Loucy (cell line): ENCODE measurements around the gene LMTK3.

Experiments used
- H2AFZ ChIP-seq: fragments of 200-600 bp; sonication (generic); 2 replicates; pipeline ENCODE4 v1.6.0; 2016; ENCODE audit warnings: antibody characterized with exemption, mild to moderate bottlenecking, low read length, moderate library complexity
- H3F3A ChIP-seq: fragments of 200-600 bp; 2 replicates; pipeline ENCODE4 v1.6.0; 2016; ENCODE audit warnings: antibody characterized with exemption, low read depth, mild to moderate bottlenecking
- H3K27me3 ChIP-seq: fragments of 200-600 bp; sonication (generic); 2 replicates; pipeline ENCODE4 v1.6.1; 2014; ENCODE audit warnings: low read length, mild to moderate bottlenecking; ENCODE audit not compliant: insufficient read depth, poor library complexity, severe bottlenecking
- H3K36me3 ChIP-seq: fragments of 200-600 bp; sonication (generic); 2 replicates; pipeline ENCODE4 v1.6.1; 2016; ENCODE audit warnings: low read length; ENCODE audit not compliant: insufficient read depth
- H3K4me1 ChIP-seq: fragments of 200-600 bp; sonication (generic); 2 replicates; pipeline ENCODE4 v1.5.1; 2014; ENCODE audit warnings: low read length, mild to moderate bottlenecking; ENCODE audit not compliant: insufficient read depth, poor library complexity, severe bottlenecking
- H3K4me2 ChIP-seq: fragments of 200-600 bp; sonication (generic); 2 replicates; pipeline ENCODE4 v1.6.0; 2014; ENCODE audit warnings: antibody characterized with exemption, low read length, low read depth, mild to moderate bottlenecking; ENCODE audit not compliant: poor library complexity, severe bottlenecking
- H3K4me3 ChIP-seq: fragments of 200-600 bp; sonication (generic); 2 replicates; pipeline ENCODE4 v1.5.1; 2014; ENCODE audit warnings: low read length, mild to moderate bottlenecking, mixed read lengths; ENCODE audit not compliant: poor library complexity, severe bottlenecking
- H3K79me2 ChIP-seq: fragments of 200-600 bp; sonication (generic); 2 replicates; pipeline ENCODE4 v1.6.1; 2014; ENCODE audit warnings: low read length; ENCODE audit not compliant: insufficient read depth
- H3K9ac ChIP-seq: fragments of 200-600 bp; sonication (generic); 2 replicates; pipeline ENCODE4 v1.6.0; 2014; ENCODE audit warnings: mild to moderate bottlenecking, low read depth, low read length, moderate library complexity; ENCODE audit not compliant: poor library complexity, severe bottlenecking
- H3K9me2 ChIP-seq: fragments of 200-600 bp; sonication (generic); replicated peaks from 2 replicates; pipeline ENCODE4 v1.6.1; 2016; ENCODE audit warnings: low read depth, low read length, mixed read lengths
- H3K9me3 ChIP-seq: fragments of 200-600 bp; sonication (generic); 2 replicates; pipeline ENCODE4 v1.6.1; 2014; ENCODE audit warnings: mild to moderate bottlenecking, antibody characterized with exemption, low read length, low read depth; ENCODE audit not compliant: insufficient read depth
- H4K20me1 ChIP-seq: fragments of 200-600 bp; sonication (generic); 2 replicates; pipeline ENCODE4 v1.6.0; 2014; ENCODE audit warnings: antibody characterized with exemption, low read length, mild to moderate bottlenecking; ENCODE audit not compliant: insufficient read depth, poor library complexity, severe bottlenecking
- EZH2phosphoT487 ChIP-seq: fragments of 200-600 bp; IDR thresholded peaks from 2 replicates; pipeline ENCODE4 v1.6.1; 2018; ENCODE audit warnings: antibody characterized with exemption, mild to moderate bottlenecking, moderate library complexity, borderline replicate concordance
- TF ChIP-seq, protein P1 (sequence below): fragments of 200-600 bp; sonication (generic); conservative IDR thresholded peaks from 2 replicates; pipeline ENCODE4 v1.5.1; 2014; ENCODE audit warnings: mild to moderate bottlenecking, antibody characterized with exemption, low read length

The LMTK3 gene

DNA sequence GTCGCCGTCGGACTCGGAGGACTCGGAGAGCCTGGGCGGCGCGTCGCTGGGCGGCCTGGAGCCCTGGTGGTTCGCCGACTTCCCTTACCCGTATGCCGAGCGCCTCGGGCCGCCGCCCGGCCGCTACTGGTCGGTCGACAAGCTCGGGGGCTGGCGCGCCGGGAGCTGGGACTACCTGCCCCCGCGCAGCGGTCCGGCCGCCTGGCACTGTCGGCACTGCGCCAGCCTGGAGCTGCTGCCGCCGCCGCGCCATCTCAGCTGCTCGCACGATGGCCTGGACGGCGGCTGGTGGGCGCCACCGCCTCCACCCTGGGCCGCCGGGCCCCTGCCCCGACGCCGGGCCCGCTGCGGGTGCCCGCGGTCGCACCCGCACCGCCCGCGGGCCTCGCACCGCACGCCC, 68.4 kb downstream of the LMTK3 start:
- H3K4me2 ChIP-seq = no peak overlapping the region
- H3F3A ChIP-seq = no peaks in the 10 kb centered on the region
- H3K36me3 ChIP-seq = no peaks in the 10 kb centered on the region
- no peak overlapping the region for H2AFZ ChIP-seq
- H3K27me3 ChIP-seq = no peaks in the 10 kb centered on the region
- H3K4me3 ChIP-seq = no peak overlapping the region
- no peak for TF ChIP-seq EZH2phosphoT487
- TF ChIP-seq, protein P1, sequence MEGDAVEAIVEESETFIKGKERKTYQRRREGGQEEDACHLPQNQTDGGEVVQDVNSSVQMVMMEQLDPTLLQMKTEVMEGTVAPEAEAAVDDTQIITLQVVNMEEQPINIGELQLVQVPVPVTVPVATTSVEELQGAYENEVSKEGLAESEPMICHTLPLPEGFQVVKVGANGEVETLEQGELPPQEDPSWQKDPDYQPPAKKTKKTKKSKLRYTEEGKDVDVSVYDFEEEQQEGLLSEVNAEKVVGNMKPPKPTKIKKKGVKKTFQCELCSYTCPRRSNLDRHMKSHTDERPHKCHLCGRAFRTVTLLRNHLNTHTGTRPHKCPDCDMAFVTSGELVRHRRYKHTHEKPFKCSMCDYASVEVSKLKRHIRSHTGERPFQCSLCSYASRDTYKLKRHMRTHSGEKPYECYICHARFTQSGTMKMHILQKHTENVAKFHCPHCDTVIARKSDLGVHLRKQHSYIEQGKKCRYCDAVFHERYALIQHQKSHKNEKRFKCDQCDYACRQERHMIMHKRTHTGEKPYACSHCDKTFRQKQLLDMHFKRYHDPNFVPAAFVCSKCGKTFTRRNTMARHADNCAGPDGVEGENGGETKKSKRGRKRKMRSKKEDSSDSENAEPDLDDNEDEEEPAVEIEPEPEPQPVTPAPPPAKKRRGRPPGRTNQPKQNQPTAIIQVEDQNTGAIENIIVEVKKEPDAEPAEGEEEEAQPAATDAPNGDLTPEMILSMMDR = no peak
- no peak overlapping the region for H3K9ac ChIP-seq
- no peaks in the 10 kb centered on the region for H3K9me3 ChIP-seq
- no peaks in the 10 kb centered on the region for H3K9me2 ChIP-seq
- H3K4me1 ChIP-seq = peaks cover 11% of the 10 kb centered on the region
- peaks cover 7% of the 10 kb centered on the region for H4K20me1 ChIP-seq
- peaks cover 23% of the 10 kb centered on the region for H3K79me2 ChIP-seq

DNA sequence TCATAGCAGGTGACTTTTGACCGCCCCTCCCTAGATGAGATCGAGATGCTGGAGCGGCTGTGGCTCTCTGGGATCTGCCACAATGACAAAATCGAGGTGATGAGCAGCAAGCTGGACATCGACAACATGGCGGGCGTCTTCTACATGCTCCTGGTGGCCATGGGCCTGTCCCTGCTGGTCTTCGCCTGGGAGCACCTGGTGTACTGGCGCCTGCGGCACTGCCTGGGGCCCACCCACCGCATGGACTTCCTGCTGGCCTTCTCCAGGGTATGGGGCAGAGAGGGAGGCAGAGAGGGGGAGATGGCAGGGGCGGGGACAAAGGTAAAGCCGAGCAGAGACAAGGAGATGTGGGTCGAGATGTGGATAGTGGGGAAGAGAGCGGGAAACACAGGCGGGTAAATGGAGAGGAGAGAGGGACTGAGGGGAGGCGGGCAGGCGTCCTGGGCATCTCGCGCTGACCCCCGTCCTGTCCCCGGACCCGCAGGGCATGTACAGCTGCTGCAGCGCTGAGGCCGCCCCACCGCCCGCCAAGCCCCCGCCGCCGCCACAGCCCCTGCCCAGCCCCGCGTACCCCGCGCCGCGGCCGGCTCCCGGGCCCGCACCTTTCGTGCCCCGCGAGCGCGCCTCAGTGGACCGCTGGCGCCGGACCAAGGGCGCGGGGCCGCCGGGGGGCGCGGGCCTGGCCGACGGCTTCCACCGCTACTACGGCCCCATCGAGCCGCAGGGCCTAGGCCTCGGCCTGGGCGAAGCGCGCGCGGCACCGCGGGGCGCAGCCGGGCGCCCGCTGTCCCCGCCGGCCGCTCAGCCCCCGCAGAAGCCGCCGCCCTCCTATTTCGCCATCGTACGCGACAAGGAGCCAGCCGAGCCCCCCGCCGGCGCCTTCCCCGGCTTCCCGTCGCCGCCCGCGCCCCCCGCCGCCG, 69.3 kb downstream of the LMTK3 start:
- Histone ChIP-seq H2AFZ (no peak overlapping the region), H3F3A (no peaks in the 10 kb centered on the region), H3K4me3 (no peak overlapping the region), H3K27me3 (no peaks in the 10 kb centered on the region), H4K20me1 (peaks cover 7% of the 10 kb centered on the region), H3K9me3 (no peaks in the 10 kb centered on the region), H3K36me3 (no peaks in the 10 kb centered on the region), H3K9me2 (no peaks in the 10 kb centered on the region), H3K9ac (no peak overlapping the region), H3K79me2 (peaks cover 14% of the 10 kb centered on the region), H3K4me2 (no peak overlapping the region), H3K4me1 (peaks cover 11% of the 10 kb centered on the region)
- TF ChIP-seq EZH2phosphoT487 = no peak
- TF ChIP-seq, protein P1 = no peak

DNA sequence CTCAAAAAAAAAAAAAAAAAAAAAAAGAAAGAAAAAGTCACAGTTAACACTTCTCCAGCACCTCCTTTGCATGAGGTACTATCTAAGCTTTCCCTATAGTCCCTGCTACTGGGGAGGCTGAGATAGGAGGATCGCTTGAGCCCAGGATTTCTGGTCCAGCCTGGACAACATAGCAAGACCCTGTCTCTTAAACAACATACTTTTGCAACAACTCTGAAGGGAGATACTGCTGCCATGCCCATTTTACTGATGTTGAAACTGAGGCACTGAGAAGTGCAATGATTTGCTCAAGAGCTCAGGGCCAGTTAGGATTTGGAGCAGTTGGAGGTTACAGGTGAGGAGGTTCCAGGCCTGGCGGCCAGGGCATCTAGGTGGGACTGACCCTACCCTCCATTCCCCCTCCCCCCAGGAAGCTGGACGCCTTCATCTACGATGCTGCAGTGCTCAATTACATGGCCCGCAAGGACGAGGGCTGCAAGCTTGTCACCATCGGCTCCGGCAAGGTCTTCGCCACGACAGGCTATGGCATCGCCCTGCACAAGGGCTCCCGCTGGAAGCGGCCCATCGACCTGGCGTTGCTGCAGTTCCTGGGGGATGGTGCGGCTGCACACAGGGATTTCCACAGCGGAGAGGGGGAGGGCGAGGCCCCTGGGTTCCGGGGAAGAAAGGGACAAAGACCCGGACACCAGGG, 70.1 kb downstream of the LMTK3 start:
- Histone ChIP-seq H3K9me3 (no peaks in the 10 kb centered on the region), H3K9me2 (no peaks in the 10 kb centered on the region), H2AFZ (no peak overlapping the region), H3K4me2 (no peak overlapping the region), H3K27me3 (no peaks in the 10 kb centered on the region), H4K20me1 (peaks cover 5% of the 10 kb centered on the region), H3K9ac (no peak overlapping the region), H3K4me3 (no peak overlapping the region), H3K79me2 (peaks cover 6% of the 10 kb centered on the region), H3K36me3 (no peaks in the 10 kb centered on the region), H3F3A (no peaks in the 10 kb centered on the region), H3K4me1 (peaks cover 11% of the 10 kb centered on the region)
- TF ChIP-seq, protein P1 = no peak
- TF ChIP-seq EZH2phosphoT487 = no peak
